HCT116 (cell line): ENCODE data around the gene GH2. TPM values are rescaled to one million over a fixed set of nuclear protein-coding genes. Genes with fewer than 3 reads are reported as not detected.

Source experiments
- ATAC-seq: fragments of 200-7000 bp; cut with Tn5 transposase; 2 replicates; pipeline ENCODE4 v1.9.1; 2020; ENCODE audit warnings: mild to moderate bottlenecking, moderate library complexity
- BruUV-seq: library from RNA; stranded (reverse); fragments of 400-500 nt; replicated peaks from 2 replicates; lab custom pipeline; 2021; lab: Mats Ljungman, UMichigan
- CTCF ChIA-PET: fragments of 300-600 bp; sonication (Branson Sonifier 250); formaldehyde crosslinking; loops from one replicate; lab custom pipeline; 2021; ENCODE audit warnings: antibody characterized with exemption; lab: Charles Lee
- POLR2A ChIA-PET: fragments of 300-600, 350-600 bp; sonication (Branson Sonifier 250); formaldehyde crosslinking; loops from one replicate; lab custom pipeline; 2021; ENCODE audit warnings: antibody characterized with exemption; lab: Charles Lee
- RAD21 ChIA-PET, 2 experiments: fragments of 300-600 bp; sonication (Branson Sonifier 250); formaldehyde crosslinking; loops; one replicate each; lab custom pipeline; 2023; ENCODE audit warnings: low total read pairs in 2 of 2; ENCODE audit not compliant: uncharacterized antibody in 2 of 2, unreplicated experiment in 2 of 2, low non-redundant PET in 1 of 2; lab: Charles Lee
- DNase-seq: peaks from one replicate; pipeline ENCODE4 v3.0.0-alpha.2; 2010; ENCODE audit warnings: low read depth, low spot score
- H2AFZ ChIP-seq: fragments of 200-600 bp; shearing (Covaris generic), sonication (generic); 2 replicates; pipeline ENCODE4 v1.6.1; 2017; ENCODE audit warnings: low read depth, mixed run types, mixed read lengths, antibody characterized with exemption, low read length; ENCODE audit not compliant: poor library complexity, severe bottlenecking
- H3K27ac ChIP-seq: 2 replicates; pipeline ENCODE4 v1.5.1; 2012; ENCODE audit warnings: low read depth, low read length
- H3K27me3 ChIP-seq: fragments of 200-600 bp; sonication (generic); 2 replicates; pipeline ENCODE4 v1.6.1; 2016; ENCODE audit warnings: mixed run types, low read length, mixed read lengths; ENCODE audit not compliant: insufficient read depth
- H3K36me3 ChIP-seq, 2 experiments: fragments of 200-500 bp in 1 of 2; fragments of 200-600 bp in 1 of 2; sonication (Bioruptor generic) in 1 of 2; sonication (generic) in 1 of 2; 2 replicates each; pipeline versions ENCODE4 v1.5.1 to v1.6.1; 2014 to 2016; ENCODE audit warnings: low read length in 2 of 2, inconsistent platforms in 1 of 2, mixed read lengths in 1 of 2, mixed run types in 1 of 2; ENCODE audit not compliant: insufficient read depth in 2 of 2, control insufficient read depth in 1 of 2
- H3K4me1 ChIP-seq, 2 experiments: fragments of 200-600 bp in 1 of 2; sonication (generic) in 1 of 2; 2 replicates each; pipeline versions ENCODE4 v1.5.1 to v1.6.1; 2012 to 2017; ENCODE audit warnings: low read length in 2 of 2, inconsistent platforms in 1 of 2, mild to moderate bottlenecking in 1 of 2, mixed read lengths in 1 of 2, mixed run types in 1 of 2, moderate library complexity in 1 of 2; ENCODE audit not compliant: insufficient read depth in 2 of 2, control insufficient read depth in 1 of 2
- H3K4me2 ChIP-seq: fragments of 200-600 bp; sonication (generic); 2 replicates; pipeline ENCODE4 v1.6.1; 2017; ENCODE audit warnings: mixed run types, low read length, mixed read lengths
- H3K4me3 ChIP-seq, 2 experiments: fragments of 200-600 bp in 1 of 2; sonication (generic) in 1 of 2; replicated peaks in 1 of 2; 2 replicates each; pipeline ENCODE4 v1.5.1; 2011 to 2016; ENCODE audit warnings: low read length in 2 of 2, control low read depth in 1 of 2, low read depth in 1 of 2, mild to moderate bottlenecking in 1 of 2, mixed read lengths in 1 of 2, mixed run types in 1 of 2
- H3K79me2 ChIP-seq: fragments of 200-600 bp; sonication (generic); 2 replicates; pipeline ENCODE4 v1.6.1; 2017; ENCODE audit warnings: mild to moderate bottlenecking, mixed run types, low read length, moderate library complexity, mixed read lengths; ENCODE audit not compliant: insufficient read depth
- H3K9ac ChIP-seq: fragments of 200-600 bp; sonication (generic); 2 replicates; pipeline ENCODE4 v1.6.1; 2016; ENCODE audit warnings: low read length, mixed read lengths
- H3K9me2 ChIP-seq: fragments of 200-600 bp; sonication (generic), shearing (Covaris generic); 2 replicates; pipeline ENCODE4 v1.6.1; 2017; ENCODE audit warnings: mixed run types, mild to moderate bottlenecking, moderate library complexity; ENCODE audit not compliant: insufficient read depth
- H3K9me3 ChIP-seq, 2 experiments: fragments of 200-500 bp in 1 of 2; fragments of 200-600 bp in 1 of 2; sonication (Bioruptor generic) in 1 of 2; sonication (generic) in 1 of 2; 2 replicates each; pipeline ENCODE4 v1.6.1; 2014 to 2017; ENCODE audit warnings: low read length in 2 of 2, mixed read lengths in 2 of 2, inconsistent platforms in 1 of 2, low read depth in 1 of 2, mild to moderate bottlenecking in 1 of 2, mixed run types in 1 of 2, moderate library complexity in 1 of 2; ENCODE audit not compliant: control insufficient read depth in 1 of 2, insufficient read depth in 1 of 2
- H4K20me1 ChIP-seq: fragments of 200-600 bp; sonication (generic), shearing (Covaris generic); 2 replicates; pipeline ENCODE4 v1.6.1; 2017; ENCODE audit warnings: mixed run types, mild to moderate bottlenecking, moderate library complexity; ENCODE audit not compliant: insufficient read depth
- CTCF ChIP-seq, 3 experiments: fragments of 200-600 bp in 1 of 3; sonication (generic) in 1 of 3; IDR thresholded peaks in 2 of 3; conservative IDR thresholded peaks in 1 of 3; 2 replicates each; pipeline ENCODE4 v1.5.1; 2012 to 2017; ENCODE audit warnings: low read depth in 2 of 3, low read length in 2 of 3, antibody characterized with exemption in 1 of 3, borderline replicate concordance in 1 of 3, control low read depth in 1 of 3, mild to moderate bottlenecking in 1 of 3, mixed read lengths in 1 of 3, mixed run types in 1 of 3, moderate library complexity in 1 of 3; ENCODE audit not compliant: insufficient read depth in 1 of 3
- ELF1 ChIP-seq: IDR thresholded peaks from 2 replicates; pipeline ENCODE4 v1.6.1; 2012; ENCODE audit warnings: low read depth, borderline replicate concordance
- EZH2 ChIP-seq: fragments of 200-600 bp; sonication (generic); IDR thresholded peaks from 2 replicates; pipeline ENCODE4 v1.6.1; 2017; ENCODE audit warnings: antibody characterized with exemption, mixed run types
- EZH2phosphoT487 ChIP-seq: fragments of 200-600 bp; IDR thresholded peaks from 2 replicates; pipeline ENCODE4 v1.6.1; 2018; ENCODE audit warnings: antibody characterized with exemption, borderline replicate concordance
- POLR2A ChIP-seq: IDR thresholded peaks from 2 replicates; pipeline ENCODE4 v1.7.0; 2011; ENCODE audit warnings: borderline replicate concordance; ENCODE audit not compliant: insufficient read depth, insufficient read length; ENCODE audit errors: extremely low read depth
- SRF ChIP-seq: IDR thresholded peaks from 2 replicates; pipeline ENCODE4 v1.6.1; 2012; ENCODE audit warnings: low read depth
- TCF7L2 ChIP-seq: IDR thresholded peaks from 2 replicates; pipeline ENCODE4 v1.7.0; 2011; ENCODE audit warnings: borderline replicate concordance, inconsistent platforms; ENCODE audit not compliant: insufficient read depth, insufficient read length; ENCODE audit errors: extremely low read depth
- YY1 ChIP-seq: IDR thresholded peaks from 2 replicates; pipeline ENCODE4 v1.6.1; 2011; ENCODE audit warnings: low read length, low read depth, moderate library complexity, mild to moderate bottlenecking; ENCODE audit not compliant: insufficient replicate concordance; ENCODE audit errors: extremely low read depth
- ZBTB33 ChIP-seq: IDR thresholded peaks from 2 replicates; pipeline ENCODE4 v1.6.1; 2011; ENCODE audit warnings: mild to moderate bottlenecking, low read length, moderate library complexity; ENCODE audit not compliant: insufficient replicate concordance; ENCODE audit errors: extremely low read depth
- ZFX ChIP-seq: fragments of 450-650 bp; IDR thresholded peaks from 2 replicates; pipeline ENCODE4 v1.6.1; 2017
- intact Hi-C: fragments of 100-400 bp; cut with micrococcal nuclease; formaldehyde crosslinking; loops from 2 replicates; pipeline ENCODE4 v1.10.0; 2022
- total RNA-seq: library from RNA; stranded (reverse); gene quantifications from one replicate; pipeline ENCODE4 v1.2.1, GENCODE V29; 2021; ENCODE audit not compliant: unreplicated experiment

The GH2 gene
- total RNA-seq, 1 experiment from 2014 or later: not detected

GRCh38 chr17:63926164-63926563 is 44.4 kb upstream of the GH2 start:
- TF ChIP-seq POLR2A (no peak), EZH2phosphoT487 (no peak), ZFX (no peak), ZBTB33 (no peak), SRF (no peak), ELF1 (no peak), TCF7L2 (no peak), EZH2 (no peak), YY1 (no peak), CTCF (IDR thresholded peaks at IDR 0.05 in 2 of 3, conservative IDR thresholded peaks at IDR 0.05 in 1 of 3; ENCODE audit: borderline replicate concordance in 1 of 3, insufficient read depth in 1 of 3, low read depth in 2 of 3, low read length in 2 of 3) (no peak)

More at GRCh38 chr17:63926164-63926563, 44.4 kb upstream of the GH2 start:
- intact Hi-C loops: no loop called here
- Histone ChIP-seq H3K9me3 (no peaks in the 10 kb centered on the region), H3K79me2 (no peaks in the 10 kb centered on the region), H3K4me2 (no peak overlapping the region), H3K27ac (no peak overlapping the region), H3K9ac (no peak overlapping the region), H4K20me1 (no peaks in the 10 kb centered on the region), H3K4me1 (peaks cover 0 to 4% of the 10 kb centered on the region in 2 experiments; a peak in 2 of 4 replicates), H3K9me2 (no peaks in the 10 kb centered on the region), H3K36me3 (no peaks in the 10 kb centered on the region), H3K27me3 (no peaks in the 10 kb centered on the region), H2AFZ (no peak overlapping the region), H3K4me3 (no peak overlapping the region)
- ChIA-PET RAD21 (no interaction called here), CTCF (no interaction called here), POLR2A (no interaction called here)
- DNase-seq: no peak
- ATAC-seq: no peak
- no TSS peak for BruUV-seq
